Measurements from ENCODE around the gene NUDT13.
A peak's percentile ranks its signal among the peaks of the same experiment; 100 is the strongest.

The NUDT13 gene

DNA sequence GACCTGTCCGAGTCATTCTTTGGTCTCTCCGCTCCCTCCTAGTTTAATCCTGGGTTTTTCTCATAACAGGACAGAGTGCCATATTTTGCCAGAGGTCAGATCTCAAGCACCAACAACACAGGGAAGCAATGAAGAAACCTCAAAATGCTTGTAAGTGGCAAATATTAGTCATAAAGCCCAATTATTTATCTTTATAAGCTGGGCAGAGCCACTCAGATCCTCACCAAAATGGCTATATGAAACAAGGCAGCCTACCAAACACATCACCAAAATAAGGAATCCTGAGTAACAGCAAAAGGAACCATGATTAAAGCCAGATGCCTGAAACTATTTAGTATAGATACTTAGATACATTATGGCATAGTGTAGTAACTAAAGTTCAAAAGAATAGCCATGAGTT, 52.8 kb downstream of the NUDT13 start:
- DNase-seq (ENCODE audit: low read depth in 2 of 2), result no peak

DNA sequence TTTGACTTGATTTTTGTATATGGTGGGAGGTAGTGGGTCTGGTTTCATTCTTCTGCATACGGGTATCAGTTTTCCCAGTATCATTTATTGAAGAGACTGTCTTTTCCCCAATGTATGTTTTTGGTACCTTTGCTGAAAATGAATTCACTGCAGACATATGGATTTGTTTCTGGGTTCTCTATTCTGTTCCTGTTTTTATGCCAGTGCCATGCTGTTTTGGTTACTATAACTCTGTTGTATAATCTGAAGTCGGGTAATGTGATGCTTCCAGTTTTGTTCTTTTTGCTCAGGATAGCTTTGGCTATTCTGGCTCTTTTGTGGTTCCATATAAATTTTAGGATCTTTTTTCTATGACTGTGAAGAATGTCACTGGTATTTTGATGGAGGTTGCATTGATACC, 56.7 kb downstream of the NUDT13 start:
- no peak for DNase-seq (ENCODE audit: low read depth in 2 of 2)

DNA sequence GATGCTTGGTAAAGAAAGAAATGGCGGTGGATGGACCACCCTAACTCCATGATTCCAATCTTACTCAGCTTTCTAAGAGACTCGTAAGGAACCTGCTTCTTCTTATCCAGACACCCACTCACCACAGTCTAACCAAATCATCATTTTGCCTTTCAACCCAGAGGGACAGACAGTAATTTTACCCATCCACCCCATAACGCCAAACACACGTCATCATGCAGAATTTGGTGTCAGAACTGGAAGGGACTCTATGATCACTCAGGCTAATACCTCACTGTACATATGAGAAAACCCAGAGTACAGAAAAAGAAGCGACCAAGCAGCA, 57.2 kb downstream of the NUDT13 start:
- no peak for DNase-seq (ENCODE audit: low read depth in 2 of 2)

DNA sequence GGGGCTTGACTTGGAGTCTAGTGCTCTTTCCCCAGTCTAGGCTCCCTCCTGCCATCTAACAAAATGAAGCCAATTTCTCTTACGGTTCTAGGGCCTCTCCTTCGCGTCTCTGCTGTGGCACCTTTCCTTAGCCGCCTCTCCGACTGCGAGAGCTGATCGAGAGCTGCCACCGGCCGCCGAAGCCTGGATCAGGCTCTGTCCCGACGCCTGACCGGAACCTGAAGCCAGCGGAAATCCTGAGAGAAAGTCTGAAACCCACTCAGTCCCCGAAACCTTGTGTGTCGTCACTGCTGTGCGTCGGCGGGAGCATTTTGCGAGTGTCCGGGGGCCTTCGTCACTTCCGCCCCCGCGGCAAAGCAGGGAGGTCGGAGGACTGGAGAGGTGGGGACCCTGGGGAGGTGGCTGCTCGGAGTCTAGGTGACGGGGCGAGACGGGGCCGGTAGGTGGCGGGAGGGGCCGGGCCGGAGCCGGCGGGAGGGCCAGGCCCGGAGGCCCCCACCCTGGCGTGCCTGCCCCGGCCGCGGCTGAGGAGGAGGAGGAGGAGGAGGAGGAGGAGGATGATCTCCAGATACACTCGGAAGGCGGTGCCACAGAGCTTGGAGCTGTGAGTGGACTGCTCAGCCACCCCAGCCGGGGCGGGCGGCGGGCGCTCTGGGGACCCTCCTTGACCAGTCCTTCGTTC, 57.7 kb downstream of the NUDT13 start, which contains the start of the genes ECD and FAM149B1:
Gene ECD (minus strand): TSS at position 226 of the 682 bp plus-strand sequence. CDS start 4,071 bp downstream, outside the sequence.
Gene FAM149B1 (plus strand): TSS at position 337 of the 682 bp plus-strand sequence. CDS start 221 bp downstream, at position 558.
- peak; percentile 85 to 92 for DNase-seq (ENCODE audit: low read depth in 2 of 2)

DNA sequence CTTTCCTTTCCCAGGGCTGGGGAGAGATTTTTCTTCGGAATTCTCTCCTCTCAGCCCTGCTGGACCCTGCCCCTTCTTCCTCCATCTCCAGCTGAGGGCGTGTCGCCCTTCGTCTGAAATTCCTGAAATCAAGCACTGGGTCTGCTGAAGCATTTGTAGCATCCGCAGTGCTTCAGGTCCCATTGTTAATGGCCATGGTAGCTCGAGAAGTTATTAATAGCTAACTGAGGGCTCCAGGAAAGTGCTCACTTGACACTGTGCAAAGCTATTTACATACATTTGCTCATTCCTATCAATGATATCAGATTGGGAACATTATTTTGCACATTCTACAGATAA, 58.2 kb downstream of the NUDT13 start:
- no peak for DNase-seq (ENCODE audit: low read depth in 2 of 2)

DNA sequence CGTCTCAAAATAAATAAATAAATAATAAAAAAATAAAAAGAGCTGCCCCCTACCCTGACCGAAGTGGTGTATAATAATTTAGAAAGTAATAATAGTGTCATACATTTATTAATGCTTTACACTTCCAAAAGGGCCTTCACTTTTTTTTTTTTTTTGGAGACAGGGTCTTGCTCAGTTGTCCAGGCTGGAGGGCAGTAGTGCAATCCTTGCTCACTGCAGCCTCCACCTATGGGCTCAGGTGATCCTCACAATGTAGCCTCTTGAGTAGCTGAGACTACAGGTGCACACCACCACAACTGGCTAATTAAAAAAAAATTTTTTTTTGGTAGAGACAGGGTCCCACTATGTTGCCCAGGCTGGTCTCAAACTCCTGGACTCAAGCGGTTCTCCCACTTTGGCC, 59.1 kb downstream of the NUDT13 start:
- no peak for DNase-seq (ENCODE audit: low read depth in 2 of 2)

DNA sequence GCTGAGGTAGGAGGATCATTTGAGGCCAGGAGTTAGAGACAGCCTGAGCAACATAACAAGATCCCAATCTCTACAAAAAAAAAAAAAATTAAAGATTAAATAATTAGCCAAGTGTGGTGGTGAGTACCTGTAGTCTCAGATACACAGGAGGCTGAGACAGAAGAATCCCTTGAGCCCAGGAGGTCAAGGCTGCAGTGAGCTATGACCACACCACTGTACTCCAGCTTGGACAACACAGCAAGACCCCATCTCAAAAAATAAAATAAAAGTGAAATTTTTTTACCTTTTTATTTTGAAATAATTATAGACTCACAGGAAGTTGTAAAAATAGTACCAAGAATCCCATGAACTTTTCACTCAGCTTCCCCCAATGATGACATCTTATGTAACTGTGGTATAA, 62.6 kb downstream of the NUDT13 start:
- DNase-seq (ENCODE audit: low read depth in 2 of 2), result no peak

DNA sequence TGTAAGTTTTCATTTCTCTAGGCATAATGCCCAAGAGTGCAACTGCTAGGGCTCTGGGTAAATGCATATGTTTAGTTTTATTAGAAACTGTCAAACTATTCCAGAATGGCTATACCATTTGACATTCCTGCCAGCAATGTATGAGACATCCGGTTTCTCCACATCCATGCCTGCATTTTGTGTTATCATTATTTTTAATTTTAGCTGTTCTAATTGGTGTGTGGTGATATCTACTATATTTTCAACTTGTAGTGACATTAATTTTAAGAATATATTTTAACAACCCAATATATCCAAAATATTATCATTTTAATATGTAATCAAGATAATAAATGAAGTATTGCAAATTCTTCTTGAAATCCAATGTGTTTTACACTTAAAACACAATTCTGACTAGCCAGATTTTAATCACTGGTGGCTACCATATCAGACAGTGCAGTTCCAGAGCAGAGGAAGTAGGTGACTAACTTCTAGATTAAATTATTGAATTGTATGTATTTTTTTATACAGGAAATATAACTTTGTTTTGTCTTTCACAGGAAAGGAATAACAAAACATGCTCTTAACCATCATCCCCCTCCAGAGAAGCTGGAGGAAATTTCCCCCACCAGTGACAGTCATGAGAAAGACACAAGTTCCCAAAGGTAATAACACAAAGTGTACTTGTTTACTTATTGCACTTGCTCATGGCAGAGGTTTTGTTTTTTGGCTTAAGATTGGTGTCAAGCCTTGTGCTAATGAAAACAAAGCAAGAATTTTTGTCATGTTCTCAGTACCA, 64.1 kb downstream of the NUDT13 start:
- DNase-seq (ENCODE audit: low read depth in 2 of 2), result no peak
